ENCODE results near the gene SEMA3C. TPM values are rescaled to one million over a fixed set of nuclear protein-coding genes. Genes with fewer than 3 reads are reported as not detected.

SEMA3C gene
- total RNA-seq, 6 donors from 2014 or later = 30.7 to 81.7 (median 50.1) TPM

- WGBS, 2 donors = 75 to 79% methylated on average over 6 of the region's 6 CpGs
- no peak overlapping the region for H3K4me3 ChIP-seq
- no peaks in the 10 kb centered on the region for H3K27me3 ChIP-seq
- no peaks in the 10 kb centered on the region for H3K4me1 ChIP-seq
- no peak for ATAC-seq (ENCODE audit: low FRiP score in 2 of 2)
- no peaks in the 10 kb centered on the region for H3K36me3 ChIP-seq
- no peak for TF ChIP-seq POLR2AphosphoS5 (IDR thresholded peaks at IDR 0.05)
- TF ChIP-seq, protein P1, sequence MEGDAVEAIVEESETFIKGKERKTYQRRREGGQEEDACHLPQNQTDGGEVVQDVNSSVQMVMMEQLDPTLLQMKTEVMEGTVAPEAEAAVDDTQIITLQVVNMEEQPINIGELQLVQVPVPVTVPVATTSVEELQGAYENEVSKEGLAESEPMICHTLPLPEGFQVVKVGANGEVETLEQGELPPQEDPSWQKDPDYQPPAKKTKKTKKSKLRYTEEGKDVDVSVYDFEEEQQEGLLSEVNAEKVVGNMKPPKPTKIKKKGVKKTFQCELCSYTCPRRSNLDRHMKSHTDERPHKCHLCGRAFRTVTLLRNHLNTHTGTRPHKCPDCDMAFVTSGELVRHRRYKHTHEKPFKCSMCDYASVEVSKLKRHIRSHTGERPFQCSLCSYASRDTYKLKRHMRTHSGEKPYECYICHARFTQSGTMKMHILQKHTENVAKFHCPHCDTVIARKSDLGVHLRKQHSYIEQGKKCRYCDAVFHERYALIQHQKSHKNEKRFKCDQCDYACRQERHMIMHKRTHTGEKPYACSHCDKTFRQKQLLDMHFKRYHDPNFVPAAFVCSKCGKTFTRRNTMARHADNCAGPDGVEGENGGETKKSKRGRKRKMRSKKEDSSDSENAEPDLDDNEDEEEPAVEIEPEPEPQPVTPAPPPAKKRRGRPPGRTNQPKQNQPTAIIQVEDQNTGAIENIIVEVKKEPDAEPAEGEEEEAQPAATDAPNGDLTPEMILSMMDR (IDR thresholded peaks at IDR 0.05) = no peak
- no peak for TF ChIP-seq EP300 (IDR thresholded peaks at IDR 0.05)
- no peak for TF ChIP-seq POLR2A (IDR thresholded peaks at IDR 0.05)
- no peaks in the 10 kb centered on the region for H3K9me3 ChIP-seq
- no peak for DNase-seq
- H3K27ac ChIP-seq = no peak overlapping the region
Observed at GRCh38 chr7:80908360-80908797, 10.5 kb downstream of the SEMA3C start.

GRCh38 chr7:80907612-80908011 lies 11.2 kb downstream of the SEMA3C start:
- ATAC-seq (ENCODE audit: low FRiP score in 2 of 2) (no peak), DNase-seq (no peak)
- Histone ChIP-seq H3K4me3 (no peak overlapping the region), H3K9me3 (no peaks in the 10 kb centered on the region), H3K36me3 (no peaks in the 10 kb centered on the region), H3K27ac (no peak overlapping the region), H3K27me3 (no peaks in the 10 kb centered on the region), H3K4me1 (no peaks in the 10 kb centered on the region)
- WGBS, 2 donors = 84 to 88% methylated on average over 4 of the region's 4 CpGs
- TF ChIP-seq POLR2AphosphoS5 (IDR thresholded peaks at IDR 0.05) (no peak), POLR2A (IDR thresholded peaks at IDR 0.05) (no peak), EP300 (IDR thresholded peaks at IDR 0.05) (no peak)
- TF ChIP-seq, protein P1 (IDR thresholded peaks at IDR 0.05) = no peak

GRCh38 chr7:80907141-80907601 lies 11.7 kb downstream of the SEMA3C start:
- H3K4me3 ChIP-seq = no peak overlapping the region
- DNase-seq (no peak), ATAC-seq (ENCODE audit: low FRiP score in 2 of 2) (no peak)
- no peak overlapping the region for H3K27ac ChIP-seq
- WGBS, 2 donors = 85 to 93% methylated on average over 4 of the region's 4 CpGs
- TF ChIP-seq, protein P1 (IDR thresholded peaks at IDR 0.05) = no peak
- no peak for TF ChIP-seq POLR2A (IDR thresholded peaks at IDR 0.05)
- no peak for TF ChIP-seq EP300 (IDR thresholded peaks at IDR 0.05)
- TF ChIP-seq POLR2AphosphoS5 (IDR thresholded peaks at IDR 0.05) = no peak
- H3K4me1 ChIP-seq = no peaks in the 10 kb centered on the region
- H3K9me3 ChIP-seq = no peaks in the 10 kb centered on the region
- no peaks in the 10 kb centered on the region for H3K27me3 ChIP-seq
- no peaks in the 10 kb centered on the region for H3K36me3 ChIP-seq

DNA sequence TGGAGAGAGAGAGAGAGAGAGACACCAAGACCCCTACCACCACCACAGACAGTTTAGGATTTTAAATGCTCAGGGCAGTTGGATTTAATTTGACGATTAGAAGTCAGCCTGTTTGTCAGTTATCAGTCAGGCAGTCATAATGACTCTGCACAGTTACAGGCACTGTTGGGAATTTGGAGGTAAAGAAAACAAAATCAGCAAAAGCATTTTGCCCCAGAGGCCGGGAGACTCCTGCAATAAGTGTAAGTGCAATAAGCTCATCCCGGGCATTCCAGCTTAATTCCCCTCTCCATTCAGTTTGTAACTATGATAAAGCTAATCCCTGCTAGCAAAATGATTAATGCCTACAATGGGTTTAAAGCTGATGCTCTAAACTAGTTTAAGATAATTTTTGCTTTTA lies 13.5 kb downstream of the SEMA3C start:
- WGBS, 2 donors = 74 to 77% methylated on average over 3 of the region's 3 CpGs
- no peak overlapping the region for H3K4me3 ChIP-seq
- no peak for TF ChIP-seq POLR2A (IDR thresholded peaks at IDR 0.05)

DNA sequence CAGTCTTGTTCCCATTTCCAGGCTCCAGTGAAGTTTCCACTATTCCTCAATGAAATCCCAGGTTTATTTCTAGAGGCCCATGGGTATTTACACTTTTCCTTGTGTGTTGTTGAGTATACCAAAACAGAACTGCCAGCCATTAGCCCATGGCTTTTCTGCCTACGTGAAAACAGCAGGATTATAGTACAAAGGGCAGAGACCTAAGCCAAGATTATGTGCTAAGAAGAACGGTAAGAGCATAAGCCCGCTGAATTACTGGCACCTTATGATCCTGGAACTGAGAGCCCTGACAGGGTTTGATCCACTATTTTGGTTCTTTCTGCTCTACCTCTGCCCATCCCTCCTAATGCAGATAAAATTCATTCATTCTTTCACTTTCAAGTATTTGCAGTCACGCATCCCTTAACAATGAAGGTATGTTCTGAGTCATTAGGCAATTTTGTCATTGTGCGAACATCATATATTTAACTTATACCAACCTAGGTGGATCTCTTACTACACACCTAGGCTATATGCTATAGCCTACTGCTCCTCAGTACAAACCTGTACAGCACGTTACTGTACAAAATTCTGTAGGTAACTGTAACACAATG lies 16.0 kb downstream of the SEMA3C start:
- WGBS, 2 donors = 92 to 95% methylated on average over 6 of the region's 6 CpGs
- Histone ChIP-seq H3K36me3 (no peaks in the 10 kb centered on the region), H3K4me3 (no peak overlapping the region), H3K27ac (no peak overlapping the region), H3K9me3 (no peaks in the 10 kb centered on the region), H3K27me3 (no peaks in the 10 kb centered on the region), H3K4me1 (no peaks in the 10 kb centered on the region)
- ATAC-seq (ENCODE audit: low FRiP score in 2 of 2) = no peak
- no peak for DNase-seq
- TF ChIP-seq POLR2AphosphoS5 (IDR thresholded peaks at IDR 0.05) = no peak
- TF ChIP-seq, protein P1 (IDR thresholded peaks at IDR 0.05) = no peak
- no peak for TF ChIP-seq EP300 (IDR thresholded peaks at IDR 0.05)
- TF ChIP-seq POLR2A (IDR thresholded peaks at IDR 0.05) = no peak

More for the DNA sequence above, 13.5 kb downstream of the SEMA3C start:
- Histone ChIP-seq H3K4me1 (no peaks in the 10 kb centered on the region), H3K27me3 (no peaks in the 10 kb centered on the region), H3K36me3 (no peaks in the 10 kb centered on the region), H3K27ac (no peak overlapping the region), H3K9me3 (no peaks in the 10 kb centered on the region)
- DNase-seq (no peak), ATAC-seq (ENCODE audit: low FRiP score in 2 of 2) (no peak)

Measured in upper lobe of left lung (tissue), 6 donors.